B cell (primary cell): ENCODE data around the gene OR6K3. TPM values are rescaled to one million over a fixed set of nuclear protein-coding genes. Genes with fewer than 3 reads are reported as not detected.
"Not testable (repeated sequence)": the region's sequence is repeated elsewhere in the genome, so short reads cannot be mapped to it uniquely, and the experiment has no call there.

Experiments used
- ATAC-seq: fragments of 200-7000 bp; cut with Tn5 transposase; one replicate; pipeline ENCODE4 v1.10.0; 2021; ENCODE audit warnings: low read depth, mild to moderate bottlenecking, moderate number of reproducible peaks, moderate library complexity
- CTCF ChIA-PET: fragments of 350-600 bp; sonication (Branson Sonifier 250); formaldehyde crosslinking; loops from one replicate; lab custom pipeline; 2021; ENCODE audit warnings: antibody characterized with exemption, inconsistent platforms; lab: Charles Lee
- POLR2A ChIA-PET: fragments of 350-600 bp; sonication (Branson Sonifier 250); formaldehyde crosslinking; loops from one replicate; lab custom pipeline; 2021; ENCODE audit warnings: antibody characterized with exemption; lab: Charles Lee
- DNase-seq: peaks from one replicate; pipeline ENCODE4 v3.0.0; 2013
- H2AFZ ChIP-seq: 2 replicates; pipeline ENCODE4 v1.6.1; 2012; ENCODE audit warnings: mild to moderate bottlenecking, low read depth, low read length; ENCODE audit not compliant: insufficient read depth, poor library complexity, severe bottlenecking
- H3K27ac ChIP-seq, 2 donors: 1 replicate in 1 of 2; 2 replicates in 1 of 2; pipeline ENCODE4 v1.5.1; 2012 to 2013; ENCODE audit warnings: low read length in 2 of 2, mild to moderate bottlenecking in 2 of 2, moderate library complexity in 1 of 2
- H3K27me3 ChIP-seq, 4 experiments: fragments of 200-600 bp in 1 of 4; sonication (generic) in 1 of 4; replicated peaks in 1 of 4; 1 replicate in 2 of 4; 2 replicates in 2 of 4; pipeline versions ENCODE4 v1.6.1 to v1.7.0; 2013 to 2016; ENCODE audit warnings: low read length in 3 of 4, mild to moderate bottlenecking in 2 of 4, mixed read lengths in 1 of 4, moderate library complexity in 1 of 4; ENCODE audit not compliant: insufficient read depth in 4 of 4, control insufficient read depth in 3 of 4; ENCODE audit errors: control extremely low read depth in 1 of 4
- H3K36me3 ChIP-seq, 2 experiments: replicated peaks in 1 of 2; 1 replicate in 1 of 2; 2 replicates in 1 of 2; pipeline versions ENCODE4 v1.6.1 to v1.7.1; 2013; ENCODE audit warnings: low read length in 1 of 2; ENCODE audit not compliant: insufficient read depth in 2 of 2, control insufficient read depth in 1 of 2; ENCODE audit errors: control extremely low read depth in 1 of 2, extremely low read depth in 1 of 2
- H3K4me1 ChIP-seq, 2 donors: fragments of 200-600 bp in 1 of 2; sonication (generic) in 1 of 2; 1 replicate in 1 of 2; 2 replicates in 1 of 2; pipeline versions ENCODE4 v1.5.1 to v1.6.1; 2013 to 2017; ENCODE audit warnings: low read length in 2 of 2; ENCODE audit not compliant: control insufficient read depth in 2 of 2, insufficient read depth in 2 of 2
- H3K4me2 ChIP-seq: replicated peaks from 2 replicates; pipeline ENCODE3; 2012; ENCODE audit warnings: mild to moderate bottlenecking, low read depth, low read length; ENCODE audit not compliant: poor library complexity, severe bottlenecking
- H3K4me3 ChIP-seq, 5 experiments: fragments of 200-600 bp in 1 of 5; sonication (generic) in 1 of 5; 1 replicate in 3 of 5; 2 replicates in 2 of 5; pipeline versions ENCODE4 v1.5.1 to v1.7.0; 2011 to 2016; ENCODE audit warnings: low read length in 4 of 5, mild to moderate bottlenecking in 4 of 5, low read depth in 2 of 5, control low read depth in 1 of 5, moderate library complexity in 1 of 5; ENCODE audit not compliant: insufficient read depth in 1 of 5; ENCODE audit errors: control extremely low read depth in 1 of 5, extremely low read depth in 1 of 5
- H3K79me2 ChIP-seq: fragments of 200-600 bp; sonication (generic); one replicate; pipeline ENCODE4 v1.6.0; 2016; ENCODE audit warnings: low read length; ENCODE audit not compliant: control insufficient read depth, insufficient read depth
- H3K9ac ChIP-seq: fragments of 200-600 bp; sonication (generic); 2 replicates; pipeline ENCODE4 v1.6.1; 2017; ENCODE audit warnings: mild to moderate bottlenecking, low read length, moderate library complexity
- H3K9me3 ChIP-seq, 3 donors: one replicate each; pipeline versions ENCODE4 v1.6.1 to v1.7.1; 2013; ENCODE audit warnings: low read length in 2 of 3; ENCODE audit not compliant: control insufficient read depth in 2 of 3, insufficient read depth in 1 of 3; ENCODE audit errors: control extremely low read depth in 1 of 3
- H4K20me1 ChIP-seq: 2 replicates; pipeline ENCODE4 v1.6.0; 2012; ENCODE audit warnings: mild to moderate bottlenecking, low read length; ENCODE audit not compliant: insufficient read depth, control insufficient read depth, poor library complexity, severe bottlenecking
- H3K27ac Mint-ChIP-seq: one replicate; pipeline ENCODE4 v1.8.0; 2021; ENCODE audit warnings: mixed read lengths
- H3K27me3 Mint-ChIP-seq: one replicate; pipeline ENCODE4 v1.8.0; 2021; ENCODE audit warnings: mixed read lengths
- H3K4me1 Mint-ChIP-seq: one replicate; pipeline ENCODE4 v1.8.0; 2021; ENCODE audit warnings: mixed read lengths
- H3K4me3 Mint-ChIP-seq: one replicate; pipeline ENCODE4 v1.8.0; 2021; ENCODE audit warnings: mixed read lengths
- H3K9me3 Mint-ChIP-seq: one replicate; pipeline ENCODE4 v1.8.0; 2022; ENCODE audit warnings: mixed read lengths; ENCODE audit not compliant: insufficient read depth
- CTCF ChIP-seq: fragments of 200-600 bp; IDR thresholded peaks from one replicate; pipeline ENCODE4 v1.8.0; 2022; ENCODE audit warnings: antibody characterized with exemption, mild to moderate bottlenecking
- EZH2 ChIP-seq: IDR thresholded peaks from 2 replicates; pipeline ENCODE4 v1.6.1; 2012; ENCODE audit warnings: borderline replicate concordance, low read depth, mild to moderate bottlenecking, moderate library complexity, low read length; ENCODE audit not compliant: insufficient read depth, poor library complexity, severe bottlenecking
- WGBS: methylation state at CpG from one replicate; pipeline ENCODE4 v1.1.5; 2013; ENCODE audit warnings: missing lambda C conversion rate; ENCODE audit not compliant: insufficient coverage; 5-methylcytosine and 5-hydroxymethylcytosine counted together
- intact Hi-C: fragments of 100-400 bp; cut with micrococcal nuclease; formaldehyde crosslinking; loops from one replicate; pipeline ENCODE4 v1.10.0; 2022
- polyA plus RNA-seq: library from polyadenylated mRNA; depleted of rRNA; stranded (reverse); fragments of >200 nt; gene quantifications from 2 replicates; pipeline ENCODE4 v1.2.3, GENCODE V29; 2012
- total RNA-seq, 2 donors: library from RNA; stranded (reverse); fragments of 120-200 nt in 1 of 2; gene quantifications; 1 replicate in 1 of 2; 2 replicates in 1 of 2; pipeline versions ENCODE4 v1.2.3 to v1.2.4, GENCODE V29; 2013 to 2022

The OR6K3 gene
- total and polyA plus RNA-seq, 2 donors (not counting 1 experiment from before 2014, with no cell fraction given): not detected

- no peaks in the 10 kb centered on the region for H3K4me1 ChIP-seq
- H2AFZ ChIP-seq: no peak overlapping the region
- intact Hi-C loops: no loop called here
- H3K9me3 Mint-ChIP-seq: no peaks in the 10 kb centered on the region
- peaks cover 0 to 3% (median 0%) of the 10 kb centered on the region in 3 donors for H3K9me3 ChIP-seq
- no peaks in the 10 kb centered on the region for H4K20me1 ChIP-seq
- no peaks in the 10 kb centered on the region for H3K79me2 ChIP-seq
- no peak for ATAC-seq
- ChIA-PET CTCF (no interaction called here), POLR2A (no interaction called here)
- peaks cover 21% of the 10 kb centered on the region for H3K27me3 Mint-ChIP-seq
- no peak overlapping the region for H3K4me3 ChIP-seq
- H3K36me3 ChIP-seq: no peaks in the 10 kb centered on the region
- peaks cover 0 to 7% (median under 1%) of the 10 kb centered on the region in 4 experiments for H3K27me3 ChIP-seq
- H3K4me1 Mint-ChIP-seq: no peaks in the 10 kb centered on the region
- no peak overlapping the region for H3K27ac ChIP-seq
- H3K9ac ChIP-seq: no peak overlapping the region
- no peak for DNase-seq
- H3K27ac Mint-ChIP-seq: no peak overlapping the region
- no peak overlapping the region for H3K4me2 ChIP-seq
- H3K4me3 Mint-ChIP-seq: no peak overlapping the region
- TF ChIP-seq CTCF (no peak), EZH2 (no peak)
Observed at GRCh38 chr1:158689875-158690274, 30.6 kb downstream of the OR6K3 start.

- no peaks in the 10 kb centered on the region for H3K36me3 ChIP-seq
- H3K4me3 Mint-ChIP-seq: no peak overlapping the region
- CTCF ChIA-PET: no interaction called here
- no peak for DNase-seq
- H3K9ac ChIP-seq: no peak overlapping the region
- WGBS: 100% methylated on average over 1 of the region's 1 CpG
- no peaks in the 10 kb centered on the region for H3K9me3 Mint-ChIP-seq
- no peak overlapping the region for H3K27ac ChIP-seq
- no peak overlapping the region for H3K4me3 ChIP-seq
- no peaks in the 10 kb centered on the region for H4K20me1 ChIP-seq
- intact Hi-C loops: no loop called here
- no peak for TF ChIP-seq CTCF
- peaks cover 0 to 8% (median 1%) of the 10 kb centered on the region in 4 experiments for H3K27me3 ChIP-seq
- POLR2A ChIA-PET: no interaction called here
- H3K4me1 Mint-ChIP-seq: no peaks in the 10 kb centered on the region
- peaks cover 0 to 3% (median 0%) of the 10 kb centered on the region in 3 donors for H3K9me3 ChIP-seq
- no peak overlapping the region for H2AFZ ChIP-seq
- no peak overlapping the region for H3K4me2 ChIP-seq
- H3K27ac Mint-ChIP-seq: no peak overlapping the region
- ATAC-seq: no peak
- H3K79me2 ChIP-seq: no peaks in the 10 kb centered on the region
- no peaks in the 10 kb centered on the region for H3K4me1 ChIP-seq
- peaks cover 24% of the 10 kb centered on the region for H3K27me3 Mint-ChIP-seq
Observed at GRCh38 chr1:158689110-158689509, 31.4 kb downstream of the OR6K3 start.

GRCh38 chr1:158688343-158688742 is 32.2 kb downstream of the OR6K3 start:
- H3K4me3 ChIP-seq, H3K27ac ChIP-seq, H3K9ac ChIP-seq, H3K4me1 Mint-ChIP-seq, H3K9me3 ChIP-seq, POLR2A ChIA-PET, H3K79me2 ChIP-seq, H4K20me1 ChIP-seq, H3K4me2 ChIP-seq, intact Hi-C loops, H3K36me3 ChIP-seq, H3K27ac Mint-ChIP-seq, H3K4me3 Mint-ChIP-seq, H2AFZ ChIP-seq, CTCF ChIA-PET, ATAC-seq, H3K9me3 Mint-ChIP-seq, DNase-seq, H3K4me1 ChIP-seq, H3K27me3 ChIP-seq: not testable (repeated sequence)
- WGBS: no CpG with 5 or more reads among the region's 1 CpG
- peaks cover 24% of the 10 kb centered on the region for H3K27me3 Mint-ChIP-seq
